Hematopoietic multipotent progenitor cell treated with erythropoietin and hydrocortisone succinate and interleukin-3 and kit ligand, for 4 days (in vitro differentiated cells): ENCODE measurements around the gene PIP5K1C.
A peak's percentile ranks its signal among the peaks of the same experiment; 100 is the strongest.

Experiments used
- DNase-seq: peaks from one replicate; pipeline ENCODE4 v3.0.0-alpha.2; 2015

PIP5K1C gene

DNA sequence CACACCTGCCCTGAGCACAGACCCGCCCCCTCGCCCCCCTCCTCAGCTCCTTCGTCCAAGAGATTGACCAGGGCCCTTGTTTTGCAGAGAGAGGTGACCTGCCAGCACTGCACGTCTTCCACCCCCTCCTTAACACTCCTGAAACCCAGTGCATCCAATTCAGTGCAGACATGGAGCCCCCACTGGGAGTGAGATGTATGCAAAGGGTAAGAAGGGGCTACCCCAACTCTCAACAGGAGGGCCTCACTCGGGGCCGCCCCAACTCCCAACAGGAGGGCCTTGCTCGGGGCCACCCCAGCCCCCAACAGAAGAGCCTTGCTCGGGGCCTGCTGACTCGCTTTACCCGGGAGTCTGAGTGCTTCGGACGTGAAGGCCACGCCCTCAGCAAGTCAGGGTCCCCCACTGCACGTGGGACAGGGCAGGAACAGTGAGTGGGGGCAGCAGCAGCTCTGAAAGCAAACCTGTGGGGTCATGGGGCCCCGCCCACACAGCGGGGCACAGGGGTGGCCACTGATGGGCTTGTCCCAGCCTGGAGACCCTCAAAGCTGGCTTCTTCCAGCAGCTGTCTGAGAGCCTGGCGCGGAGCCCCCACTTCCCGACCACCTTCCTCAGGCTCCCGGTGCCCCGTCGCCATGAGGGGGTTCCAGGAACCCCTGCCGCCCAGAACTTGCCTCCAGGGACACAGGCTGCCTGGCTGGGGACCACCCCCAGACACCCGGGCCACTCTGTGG, 79.3 kb downstream of the PIP5K1C start:
- DNase-seq = no peak

DNA sequence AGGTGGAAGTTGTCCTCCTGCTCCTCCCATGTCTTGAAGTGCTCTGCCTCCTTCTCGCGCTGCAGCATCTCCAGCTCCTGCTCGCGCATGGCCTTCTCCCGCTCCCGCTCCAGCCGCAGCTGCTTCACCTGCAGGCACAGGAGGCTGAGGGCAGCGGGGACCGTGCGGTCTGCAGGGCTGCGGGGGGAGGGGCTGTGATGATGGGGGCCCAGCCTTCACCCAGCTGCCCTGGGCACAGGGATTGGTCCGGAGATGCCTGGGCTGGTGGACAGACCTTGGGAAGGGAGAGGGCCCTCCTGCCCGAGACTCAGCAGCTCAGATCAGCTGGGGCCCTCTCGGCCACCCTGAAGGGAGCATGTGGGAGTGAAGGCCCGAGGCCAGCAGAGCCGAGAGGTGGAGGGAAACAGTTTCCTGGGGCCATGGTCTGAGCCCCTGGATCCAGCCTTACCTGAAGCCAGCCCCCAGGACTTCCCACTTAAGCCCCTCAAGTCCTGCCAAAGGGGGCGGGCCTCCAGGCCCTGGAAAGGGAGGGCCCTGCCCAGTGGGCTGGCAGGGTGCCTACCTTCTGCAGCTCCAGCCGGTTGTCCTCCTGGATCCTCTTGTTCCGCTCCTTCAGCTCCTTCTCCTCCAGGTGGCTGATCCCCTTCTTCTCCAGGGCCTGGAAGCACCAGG, 80.0 kb downstream of the PIP5K1C start:
- DNase-seq = no peak

DNA sequence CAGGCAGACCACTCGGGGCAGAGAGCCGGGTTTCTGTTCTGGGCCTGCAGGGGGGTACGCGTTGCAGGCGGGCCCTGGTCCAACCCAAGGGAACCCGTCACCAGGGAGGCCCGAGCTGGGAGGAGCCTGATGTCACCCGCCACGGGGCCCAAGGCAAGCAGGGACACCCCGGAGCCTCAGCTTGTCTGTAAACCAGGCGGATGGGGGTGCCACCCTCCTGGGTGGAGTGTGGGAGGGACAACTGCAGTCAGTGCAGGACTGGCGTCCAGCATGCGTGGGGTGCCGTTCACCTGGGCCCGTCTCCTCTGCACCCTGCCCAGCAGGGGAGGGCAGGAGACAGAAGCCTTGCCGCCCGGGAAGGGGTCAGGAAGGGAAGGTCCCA, 80.6 kb downstream of the PIP5K1C start:
- DNase-seq = no peak

DNA sequence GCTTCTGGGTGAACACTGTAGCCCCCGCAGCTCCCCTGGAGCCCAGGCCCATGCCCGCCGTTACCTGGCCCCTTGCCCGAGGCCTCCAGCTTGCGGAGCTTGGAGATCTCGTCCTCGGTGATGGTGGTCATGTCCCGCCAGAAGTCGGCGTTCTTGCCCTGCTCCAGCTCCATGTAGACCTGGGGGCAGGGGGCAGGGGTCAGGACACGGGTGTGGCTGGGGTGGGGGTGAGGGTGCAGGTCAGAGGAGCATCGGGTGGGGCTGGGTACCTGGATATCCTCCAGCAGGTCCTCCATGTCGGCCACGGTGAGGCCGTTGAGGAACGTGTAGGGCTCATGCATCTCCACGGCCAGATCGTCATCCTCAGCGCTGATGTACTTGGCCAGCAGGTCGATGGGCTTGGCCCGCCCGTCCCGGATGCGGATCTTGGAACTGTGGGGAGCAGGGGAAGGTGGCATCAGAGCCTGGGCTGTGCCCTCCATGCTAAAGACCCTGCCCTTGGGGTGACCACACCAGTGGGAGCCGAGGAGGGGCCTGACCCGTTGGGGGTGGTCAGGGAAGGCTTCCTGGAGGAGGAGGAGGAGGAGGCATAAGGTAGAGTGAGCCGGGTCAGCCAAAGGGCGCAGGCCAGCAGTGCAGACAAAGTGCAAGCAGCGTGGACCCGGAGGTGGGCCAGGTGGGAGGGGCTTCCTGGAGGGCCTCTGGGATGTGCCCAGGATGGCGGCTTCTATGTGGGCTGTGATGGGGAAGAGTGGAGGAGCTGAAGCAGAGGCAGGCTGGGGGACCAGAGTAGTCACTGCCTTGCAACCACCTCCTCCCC, 81.2 kb downstream of the PIP5K1C start:
- DNase-seq = no peak

DNA sequence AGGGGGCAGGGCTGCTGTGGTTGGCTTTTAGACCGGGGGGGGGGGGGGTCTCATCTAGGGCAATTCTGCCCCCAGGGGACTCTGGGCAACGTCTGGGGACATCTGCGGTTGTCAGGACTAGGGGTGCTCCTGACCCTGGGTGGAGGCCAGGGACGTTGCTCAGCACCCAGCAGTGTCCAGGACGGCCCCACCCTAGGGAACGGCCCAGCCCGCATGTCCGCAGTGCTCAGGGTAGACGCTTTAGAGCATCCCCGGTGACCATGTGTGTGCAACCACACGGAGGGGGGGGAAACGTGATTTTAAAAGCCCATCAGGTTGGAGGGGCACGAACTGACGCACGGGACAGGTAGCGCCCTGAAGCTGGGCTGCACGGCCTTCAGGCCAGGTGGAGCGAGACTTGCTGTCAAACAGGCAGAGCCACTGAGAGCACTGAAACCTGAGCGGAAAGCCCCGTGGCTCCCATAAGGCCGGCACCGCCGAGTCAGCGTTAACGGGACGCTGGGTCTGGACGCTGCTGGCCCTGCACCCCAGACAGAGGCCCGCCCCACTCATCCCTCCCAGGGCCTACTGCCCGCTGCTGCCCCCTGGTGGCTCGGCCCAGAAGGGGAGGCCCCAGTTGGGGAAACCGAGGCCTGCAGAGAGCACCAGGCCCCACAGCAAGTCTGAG, 82.0 kb downstream of the PIP5K1C start:
- DNase-seq = peak; percentile 64

DNA sequence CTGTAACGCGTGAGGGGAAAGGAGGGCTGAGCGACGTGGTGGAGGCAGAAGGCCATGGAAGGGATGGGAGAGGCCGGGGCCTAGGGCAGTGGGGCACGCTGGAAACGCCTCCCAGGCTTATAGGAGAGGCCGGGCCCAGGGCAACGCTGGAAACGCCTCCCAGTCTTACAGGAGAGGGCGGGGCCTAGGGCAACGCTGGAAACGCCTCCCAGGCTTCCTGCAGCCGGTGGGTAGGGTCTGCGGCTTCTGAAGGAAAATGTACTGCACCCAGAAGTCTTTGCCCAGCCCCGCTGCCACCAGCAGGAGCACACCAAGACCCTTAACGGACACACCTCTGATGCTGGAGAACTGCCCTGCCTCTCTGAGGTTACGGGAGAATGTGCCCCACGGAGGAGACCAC, 82.8 kb downstream of the PIP5K1C start:
- DNase-seq = peak; percentile 86

DNA sequence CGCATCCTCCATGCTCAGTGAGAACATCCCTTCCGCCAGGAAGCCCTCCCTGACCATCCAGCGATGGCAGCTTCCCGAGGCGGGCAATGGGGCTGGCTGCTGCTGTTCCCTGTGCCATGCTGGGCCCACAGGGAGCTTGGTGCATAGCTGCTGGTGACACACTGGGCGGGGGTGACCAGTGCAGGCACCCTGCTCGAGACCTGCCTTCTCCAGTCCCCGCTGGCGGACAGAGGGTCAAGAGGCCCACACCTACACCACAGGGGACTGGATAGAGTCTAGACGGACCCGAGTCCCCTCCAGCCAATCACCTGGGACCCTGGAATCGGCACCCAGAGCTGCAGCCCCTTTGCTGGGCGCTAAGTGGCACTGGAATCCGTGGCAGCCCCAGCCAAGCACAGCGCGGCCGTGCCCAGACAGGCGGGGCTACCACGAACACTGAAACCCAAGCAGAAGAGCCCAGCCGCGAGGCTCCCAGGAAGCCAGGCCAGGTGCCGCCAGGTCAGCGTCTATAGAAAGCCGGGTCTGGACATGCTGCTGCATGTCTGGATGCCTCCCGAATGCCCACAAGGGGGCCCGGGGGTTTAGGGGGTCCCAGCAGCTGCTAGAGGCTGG, 84.6 kb downstream of the PIP5K1C start:
- no peak for DNase-seq

DNA sequence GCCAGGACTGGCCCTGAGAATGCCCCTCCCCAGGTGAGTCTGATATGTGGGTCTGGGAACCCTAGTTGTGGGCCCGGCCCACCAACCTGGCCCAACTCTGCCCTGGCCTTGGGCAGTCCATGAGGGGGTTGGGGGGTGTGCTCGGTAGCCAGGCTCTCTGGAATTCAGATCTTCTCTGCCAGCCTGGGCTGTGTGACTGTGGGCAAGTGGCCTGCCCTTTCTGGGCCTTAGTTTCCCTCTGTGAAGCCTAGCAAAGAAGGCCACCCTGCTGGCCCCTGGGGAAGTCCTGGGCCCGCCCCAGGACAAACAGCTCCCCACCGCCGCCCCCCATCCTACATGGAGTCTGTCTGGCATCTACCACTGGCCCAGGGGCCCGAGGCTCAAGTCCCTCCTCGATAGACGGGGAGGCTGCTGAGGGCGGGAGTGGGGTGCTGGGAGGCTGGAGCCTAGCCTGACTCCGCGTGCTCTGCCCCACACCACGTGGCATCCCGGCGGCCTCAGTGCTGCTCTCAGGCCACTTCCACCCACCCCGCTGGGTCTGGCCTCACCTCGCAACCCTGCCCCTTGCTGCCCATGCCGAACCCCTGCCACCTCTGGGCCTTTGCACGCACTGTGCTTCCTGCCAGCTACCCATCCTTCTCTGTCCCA, 85.3 kb downstream of the PIP5K1C start:
- no peak for DNase-seq

DNA sequence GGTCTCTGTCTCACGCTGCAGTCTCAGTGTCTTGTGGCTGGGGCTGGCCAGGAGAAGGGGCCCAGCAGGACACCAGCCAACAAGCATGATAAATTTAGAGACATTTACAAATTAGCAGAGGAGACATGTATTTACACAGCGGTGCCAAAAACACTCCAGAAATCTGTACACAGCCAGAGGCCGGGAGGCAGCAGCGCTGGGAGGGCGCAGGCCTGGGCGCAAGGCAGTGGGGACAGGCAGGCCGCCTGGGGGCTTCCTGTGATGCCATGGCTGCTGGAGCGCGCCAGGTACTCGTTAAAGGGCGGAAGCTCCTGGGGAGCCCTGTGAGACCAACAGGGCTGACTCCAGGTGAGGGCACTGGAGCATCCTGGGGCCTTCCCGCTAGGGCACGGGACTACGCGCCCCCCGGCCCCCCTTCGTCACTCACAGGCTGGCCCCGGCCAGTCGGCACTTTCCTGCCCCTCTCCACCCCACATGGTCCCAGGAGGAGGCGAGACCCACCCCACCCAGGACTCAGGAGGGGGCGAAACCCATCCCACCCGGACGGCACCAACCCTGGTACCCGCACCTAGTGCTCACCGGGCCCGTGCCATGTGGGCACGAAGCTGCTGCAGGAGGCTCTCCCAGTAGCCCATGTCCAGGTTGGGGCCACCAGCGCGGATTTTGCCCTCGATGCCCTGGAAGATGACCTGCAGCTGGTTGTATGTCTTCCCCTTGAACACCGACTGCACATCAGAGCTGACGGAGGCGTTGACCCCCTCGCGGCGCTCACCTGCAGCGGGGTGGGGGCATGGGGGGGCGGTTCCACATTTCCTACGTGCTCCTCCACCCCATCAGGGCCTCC, 86.2 kb downstream of the PIP5K1C start:
- DNase-seq = no peak

DNA sequence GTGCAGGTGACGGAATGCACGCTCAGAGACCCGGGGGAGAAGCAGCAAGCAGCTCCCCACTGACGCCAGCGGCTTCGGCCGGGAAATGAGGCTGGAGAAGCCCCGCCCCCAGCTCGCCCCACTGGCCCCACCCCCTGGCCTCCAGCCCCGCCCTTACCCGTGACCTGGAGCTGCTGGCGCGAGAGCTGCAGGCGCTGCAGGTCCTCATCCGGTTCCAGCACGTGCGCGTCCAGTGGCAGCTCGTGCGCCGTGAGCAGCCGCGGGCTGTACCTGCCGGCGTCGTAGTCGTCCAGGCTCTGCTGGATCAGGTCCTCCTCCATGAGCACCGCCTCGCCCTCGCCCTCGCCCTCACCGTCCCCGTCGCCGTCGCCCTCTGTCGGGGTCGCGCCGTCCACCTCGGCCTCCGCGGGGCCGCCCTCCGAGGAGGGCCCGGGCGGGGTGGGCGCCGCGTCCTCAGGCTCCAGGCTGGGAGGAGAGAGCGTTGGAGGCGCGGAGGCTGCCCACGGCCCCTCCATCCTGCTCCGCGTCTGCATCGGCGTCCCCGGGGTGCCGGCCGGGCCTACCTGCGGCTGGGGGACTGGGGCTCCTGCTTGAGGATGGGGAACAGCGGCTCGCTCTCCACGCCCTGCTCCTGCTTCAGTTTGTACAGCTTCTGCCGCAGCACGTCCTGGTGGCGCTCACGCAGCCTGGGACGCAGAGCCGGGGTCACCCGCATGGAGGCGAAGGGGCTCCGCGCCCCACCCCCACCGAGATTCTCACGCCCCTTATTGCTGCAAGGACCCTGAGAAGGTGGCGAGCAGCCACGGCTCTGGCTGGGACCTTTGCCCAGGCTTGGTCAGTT, 87.1 kb downstream of the PIP5K1C start:
- DNase-seq = no peak

DNA sequence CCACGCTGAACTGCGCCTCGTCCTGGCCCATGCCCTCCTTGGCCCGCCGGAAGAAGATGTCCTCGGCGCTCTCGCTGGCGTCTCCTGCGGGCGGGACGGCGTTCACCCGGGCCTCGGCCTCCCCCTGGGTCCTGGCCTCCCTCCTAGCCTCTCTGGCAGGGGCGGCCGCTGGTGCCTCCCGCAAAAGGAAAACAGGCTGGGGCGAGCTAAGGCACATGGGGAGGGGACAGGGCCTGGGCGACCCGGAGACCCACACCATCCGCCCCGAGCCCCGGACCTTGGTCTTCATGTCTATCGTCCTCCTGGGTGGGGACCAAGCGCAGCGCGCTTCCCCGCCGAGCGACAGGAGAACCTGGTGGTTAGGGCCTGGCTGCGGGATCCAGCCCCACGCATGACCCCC, 87.9 kb downstream of the PIP5K1C start:
- DNase-seq = no peak

DNA sequence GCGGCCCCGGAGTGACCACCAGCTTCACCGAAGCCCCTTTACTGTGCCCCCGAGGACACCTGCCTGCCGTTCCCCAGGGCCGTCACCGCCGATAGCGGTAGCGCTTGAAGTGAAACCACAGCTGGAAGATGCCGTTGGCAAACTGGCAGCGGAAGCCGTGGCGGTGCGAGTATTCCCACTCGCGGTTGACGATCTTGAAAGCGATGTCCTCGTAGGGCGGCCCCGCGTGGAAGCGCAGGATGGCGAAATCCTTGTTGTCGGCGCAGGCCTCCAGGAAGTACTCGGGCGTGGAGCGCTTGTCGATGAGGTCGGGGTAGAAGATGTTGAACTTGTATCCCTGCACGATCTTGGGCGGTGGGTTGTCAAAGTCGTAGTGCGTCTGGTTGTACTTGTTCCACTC, 88.4 kb downstream of the PIP5K1C start:
- no peak for DNase-seq

DNA sequence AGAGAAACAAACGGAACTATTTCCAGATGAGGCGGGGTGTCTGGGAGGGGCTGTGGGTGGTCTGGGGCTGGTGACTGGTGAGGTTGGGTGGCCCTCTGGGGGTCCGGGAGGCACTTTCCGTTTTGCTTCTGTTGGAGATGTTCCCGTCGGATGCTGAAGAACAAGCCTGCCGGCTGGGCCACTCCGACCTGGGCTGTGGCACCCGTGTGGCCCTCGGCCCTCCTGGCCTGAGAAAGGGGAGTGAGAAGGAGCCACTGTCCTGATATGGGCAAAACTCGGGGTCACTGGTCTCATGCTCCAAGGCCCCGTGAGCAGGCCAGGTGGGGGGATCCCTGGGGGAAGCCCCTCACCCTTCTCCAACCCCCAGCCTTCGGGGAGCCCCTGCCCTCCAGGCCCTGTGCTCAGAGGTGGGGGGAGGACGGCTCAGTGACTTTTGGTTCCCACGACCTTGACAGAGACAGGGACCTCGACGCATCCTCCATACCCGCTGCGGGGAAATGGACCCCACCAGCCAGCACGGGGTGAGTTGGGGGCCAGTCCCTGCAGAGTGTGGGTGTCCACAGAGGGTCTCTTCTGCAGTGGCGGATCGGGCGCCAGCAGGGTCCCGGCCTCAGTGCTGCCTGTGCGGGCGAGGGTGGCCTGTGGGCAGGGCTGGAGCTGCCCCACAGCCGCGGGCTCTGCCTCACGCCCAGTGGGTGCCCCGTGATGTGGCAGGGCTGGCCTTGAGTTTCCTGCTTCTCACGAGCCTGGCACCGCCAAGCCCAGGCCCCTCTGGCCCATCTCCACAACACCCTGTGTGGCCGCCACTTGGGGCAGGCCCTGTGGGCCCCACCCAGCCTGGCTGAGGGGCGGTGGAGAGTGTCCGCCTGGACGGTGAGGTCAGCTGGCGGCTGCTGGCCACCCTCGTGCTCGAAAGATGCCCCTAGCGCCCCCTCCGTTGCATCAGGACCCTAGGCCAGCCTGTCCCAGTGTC, 89.2 kb downstream of the PIP5K1C start:
- no peak for DNase-seq

DNA sequence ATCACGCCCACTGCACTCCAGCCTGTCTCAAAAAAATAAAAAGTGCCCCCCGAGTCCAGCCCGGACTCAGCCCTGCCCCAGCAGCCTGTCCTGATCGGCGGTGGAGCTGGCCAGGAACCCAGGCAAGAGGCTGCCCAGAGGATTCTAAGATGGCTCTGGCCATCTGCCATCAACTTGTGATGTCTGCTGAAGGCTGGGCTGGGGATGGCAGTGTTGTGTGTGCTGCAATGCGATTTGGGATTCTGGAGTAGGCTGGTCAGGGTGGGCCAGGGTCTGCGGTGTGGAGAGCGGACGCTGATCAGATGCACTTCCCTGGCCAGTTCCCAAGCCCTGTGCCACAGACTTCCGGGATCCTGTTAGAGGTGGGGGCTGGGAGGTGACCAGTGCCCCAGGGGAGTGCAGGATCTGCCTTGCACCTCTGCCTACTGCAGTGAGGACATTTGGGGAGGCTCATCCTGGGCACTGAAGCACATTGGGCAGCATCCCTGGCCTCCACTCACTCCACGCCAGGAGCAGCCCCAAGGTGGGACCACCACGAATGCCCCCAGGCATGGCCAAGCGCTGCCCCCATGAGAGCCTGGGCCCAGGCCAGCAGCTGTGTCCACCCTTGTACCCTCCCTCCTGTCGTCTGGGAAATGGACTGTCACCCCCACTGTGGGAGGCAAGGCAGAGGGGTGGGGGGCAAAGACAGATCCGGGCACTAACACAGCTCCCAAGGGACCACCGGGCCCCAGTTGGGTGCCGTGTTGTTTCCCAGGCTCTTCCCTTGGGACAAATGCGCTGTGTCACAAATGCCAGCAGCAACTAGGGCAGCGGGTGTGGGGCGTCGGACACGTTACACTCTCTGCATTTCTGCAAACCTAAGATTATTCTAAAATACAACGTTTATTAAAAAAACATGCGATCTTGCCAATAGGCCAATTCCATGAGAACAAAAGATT, 90.2 kb downstream of the PIP5K1C start:
- peak; percentile 56 for DNase-seq

DNA sequence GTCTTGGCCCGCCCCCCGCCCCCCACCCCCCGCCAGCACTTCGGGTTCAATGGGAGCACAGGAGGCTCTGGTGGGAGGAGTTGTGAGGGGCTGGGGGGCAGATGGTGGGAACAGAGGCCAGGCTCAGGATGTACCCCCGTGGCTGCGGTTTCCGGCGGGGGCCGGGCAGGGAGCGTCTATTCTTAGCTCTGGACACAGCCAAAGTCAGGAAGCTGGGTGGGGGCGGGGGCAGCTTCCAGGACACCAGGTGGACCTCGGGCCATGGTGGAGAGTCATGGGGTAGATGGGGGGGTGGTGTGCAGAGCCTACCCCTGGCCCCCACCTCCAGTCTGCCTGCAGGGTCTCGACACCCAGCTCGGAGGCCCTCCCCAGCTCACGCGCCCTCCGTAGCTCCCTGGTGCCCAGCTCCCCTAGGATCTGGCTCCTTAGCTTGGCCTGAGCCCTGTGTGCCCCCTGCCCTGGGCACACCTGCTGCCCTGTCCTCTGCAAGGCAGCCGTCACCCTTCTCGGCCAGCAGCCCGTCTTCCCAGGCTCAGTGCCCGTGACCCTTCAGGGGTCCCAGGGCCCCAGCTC, 91.4 kb downstream of the PIP5K1C start:
- DNase-seq = peak; percentile 89

DNA sequence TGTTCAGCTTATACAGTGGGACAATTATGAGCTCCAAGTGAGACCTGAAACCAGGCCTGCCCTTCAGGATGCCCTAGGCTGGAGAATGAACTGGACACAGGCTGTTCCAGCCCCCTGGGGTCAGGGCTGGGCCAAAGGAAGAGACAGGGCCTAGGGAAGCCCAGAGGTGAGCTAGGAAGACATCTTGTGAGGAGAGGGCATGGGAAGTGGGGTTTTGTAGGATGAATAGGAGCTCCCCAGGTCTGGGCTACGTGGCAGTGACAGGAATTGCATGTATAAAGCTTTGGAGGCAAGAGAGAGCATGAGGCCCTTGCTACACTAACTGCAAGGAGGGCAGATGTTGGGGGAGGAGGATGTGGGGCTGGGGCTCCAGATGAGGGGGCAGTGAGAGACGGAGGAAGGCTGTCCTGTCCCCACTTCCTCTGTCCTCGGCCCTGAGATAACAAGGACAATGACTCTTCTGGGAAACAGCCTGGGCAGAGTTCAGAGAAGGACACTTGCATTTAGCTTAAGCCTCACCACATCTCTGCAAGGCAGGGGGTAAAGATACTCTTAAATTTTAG, 92.1 kb downstream of the PIP5K1C start:
- DNase-seq = peak; percentile 83
